Dermis blood vessel endothelial cell (primary cell): ENCODE data around the gene VWC2. TPM values are rescaled to one million over a fixed set of nuclear protein-coding genes. Genes with fewer than 3 reads are reported as not detected.

Experiments
- DNase-seq: peaks from one replicate; pipeline ENCODE4 v3.0.0; 2010
- total RNA-seq: library from RNA; depleted of rRNA; stranded (reverse); fragments of >200 nt; gene quantifications from 2 replicates; pipeline ENCODE4 v1.2.3, GENCODE V29; 2014

Gene VWC2
- total RNA-seq: not detected in 2 replicates

DNA sequence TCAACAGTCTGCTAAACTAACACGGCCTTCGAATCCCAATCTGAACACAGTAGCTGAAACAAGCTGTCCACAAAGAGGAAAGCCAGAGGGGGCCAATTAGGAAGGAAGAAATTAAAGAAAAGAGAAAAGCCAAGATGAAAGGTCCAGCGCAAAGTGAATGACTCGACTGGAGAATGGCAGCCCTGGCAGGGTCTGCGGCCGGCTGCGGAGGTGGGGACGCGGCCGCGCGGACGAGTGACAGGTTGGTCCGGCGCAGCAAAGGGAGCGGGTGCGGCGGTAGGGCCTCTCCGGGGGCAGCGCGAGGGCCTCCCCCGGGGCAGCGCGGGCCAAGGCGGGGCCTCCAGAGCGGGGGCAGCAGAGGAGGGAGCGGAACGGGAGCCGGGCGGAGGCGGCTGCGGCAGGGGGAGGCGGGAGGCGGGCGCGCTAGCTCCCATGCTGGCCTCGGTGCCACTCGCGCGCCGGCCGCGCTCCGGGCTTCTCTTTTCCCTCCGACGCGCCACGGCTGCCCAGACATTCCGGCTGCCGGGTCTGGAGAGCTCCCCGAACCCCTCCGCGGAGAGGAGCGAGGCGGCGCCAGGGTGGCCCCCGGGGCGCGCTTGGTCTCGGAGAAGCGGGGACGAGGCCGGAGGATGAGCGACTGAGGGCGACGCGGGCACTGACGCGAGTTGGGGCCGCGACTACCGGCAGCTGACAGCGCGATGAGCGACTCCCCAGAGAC, at the start of gene VWC2:
VWC2 (plus strand) TSS at position 421 of the 718 bp plus-strand sequence. CDS start 1,798 bp downstream, outside the sequence.
- no peak for DNase-seq

DNA sequence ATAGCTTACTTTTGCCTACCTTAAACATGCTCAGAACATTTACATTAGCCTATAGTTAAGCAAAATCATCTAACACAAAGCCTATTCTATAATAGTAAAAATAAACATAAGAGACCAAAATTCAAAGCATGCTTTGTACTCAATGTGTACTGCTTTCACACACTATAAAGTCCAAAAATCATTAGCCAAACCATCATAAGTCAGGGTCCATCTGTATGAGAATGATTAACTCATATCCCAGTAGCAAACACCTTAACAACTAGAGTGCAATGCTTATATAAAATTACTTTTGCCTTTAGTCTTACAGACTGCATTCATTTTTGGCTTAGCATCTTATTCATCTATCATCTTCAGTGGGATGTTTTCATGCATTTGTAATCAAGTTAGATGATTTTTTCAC, 49.4 kb upstream of the VWC2 start:
- no peak for DNase-seq

GRCh38 chr7:49731836-49732235, 41.6 kb upstream of the VWC2 start:
- DNase-seq: no peak

- DNase-seq: no peak
Observed at GRCh38 chr7:49762666-49763065, 10.8 kb upstream of the VWC2 start.

DNA sequence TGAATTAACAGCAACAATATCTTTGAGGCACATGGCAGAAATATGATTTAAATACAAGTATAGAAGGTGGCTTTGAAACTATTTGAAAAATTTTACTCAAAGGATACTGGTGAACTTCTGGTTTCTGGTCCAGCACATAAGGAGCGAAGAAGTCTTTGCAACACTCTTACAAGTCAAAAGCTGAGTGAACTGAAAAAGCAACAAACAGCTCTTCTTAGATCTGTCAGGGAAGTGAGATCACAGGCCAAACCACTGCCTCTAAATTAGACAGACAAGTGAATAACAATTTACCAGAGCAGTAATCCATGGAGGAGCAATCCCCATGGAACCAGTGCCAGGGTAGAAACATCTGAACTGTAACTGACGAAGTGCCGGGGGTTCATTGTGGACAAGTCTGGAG, 9.6 kb upstream of the VWC2 start:
- no peak for DNase-seq

DNA sequence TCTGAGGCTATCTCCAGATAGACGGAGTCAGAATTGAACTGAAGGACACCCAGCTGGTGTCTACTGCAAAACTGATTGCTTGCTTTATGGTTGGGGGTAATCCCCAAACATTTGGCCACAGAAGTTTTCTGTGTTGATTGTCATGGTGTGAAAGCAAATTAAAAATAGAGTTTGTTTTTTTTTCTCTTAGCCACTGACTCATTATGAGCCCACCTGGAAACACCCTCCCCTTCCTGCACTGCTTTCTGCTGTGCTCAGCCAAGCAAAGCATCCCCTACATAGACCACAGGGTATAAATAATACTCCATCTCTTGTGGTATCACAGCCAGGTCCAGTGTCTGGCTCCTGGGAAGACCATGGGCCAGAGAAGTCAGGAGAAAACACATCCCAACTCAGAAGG, 6.5 kb upstream of the VWC2 start:
- no peak for DNase-seq

DNA sequence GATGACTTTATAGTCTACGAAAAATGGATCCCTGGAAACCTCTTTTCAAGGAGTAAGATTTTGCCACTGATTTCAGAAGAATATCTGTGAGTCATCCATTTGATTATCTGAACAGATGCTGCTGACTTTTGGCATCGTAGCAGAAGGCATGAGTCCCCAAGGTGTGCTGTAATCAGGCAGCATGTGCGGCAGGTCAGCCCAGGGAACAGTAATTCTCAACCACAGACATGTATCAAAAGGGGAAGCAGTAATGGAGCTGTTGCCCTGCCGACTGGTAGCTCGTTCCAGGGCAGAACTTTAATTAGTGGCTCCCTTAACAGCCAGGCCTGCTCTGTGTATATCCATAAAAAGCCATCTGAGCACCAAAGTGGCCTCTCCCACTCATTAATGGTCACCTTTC, 5.7 kb upstream of the VWC2 start:
- DNase-seq: no peak

- no peak for DNase-seq
Observed at GRCh38 chr7:49768254-49768653, 5.2 kb upstream of the VWC2 start.

GRCh38 chr7:49768835-49769234, 4.6 kb upstream of the VWC2 start:
- no peak for DNase-seq

- DNase-seq: no peak
Observed at GRCh38 chr7:49769285-49769857, 4.1 kb upstream of the VWC2 start.

DNA sequence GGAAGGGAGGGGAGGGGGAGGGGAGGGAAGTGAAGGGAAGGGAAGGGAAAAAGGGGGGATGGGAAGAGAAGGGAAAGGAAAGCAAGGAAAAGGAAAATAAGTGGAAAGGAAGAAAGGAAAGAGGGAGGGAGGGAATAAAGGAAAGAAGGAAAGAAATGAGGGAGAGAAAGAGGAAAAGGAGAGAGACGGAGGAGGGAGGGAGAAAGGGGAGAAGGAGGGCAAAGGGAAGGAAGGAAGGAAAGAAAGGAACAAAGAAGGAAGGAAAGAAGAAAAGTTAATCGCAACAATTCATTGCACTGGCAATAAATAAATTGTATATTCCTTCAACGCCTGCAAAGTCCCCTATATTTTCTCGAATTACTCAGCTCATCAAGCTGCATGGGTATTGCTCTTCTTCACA, 2.6 kb upstream of the VWC2 start:
- no peak for DNase-seq

- no peak for DNase-seq
Observed at GRCh38 chr7:49771427-49772176, 1.8 kb upstream of the VWC2 start.

DNA sequence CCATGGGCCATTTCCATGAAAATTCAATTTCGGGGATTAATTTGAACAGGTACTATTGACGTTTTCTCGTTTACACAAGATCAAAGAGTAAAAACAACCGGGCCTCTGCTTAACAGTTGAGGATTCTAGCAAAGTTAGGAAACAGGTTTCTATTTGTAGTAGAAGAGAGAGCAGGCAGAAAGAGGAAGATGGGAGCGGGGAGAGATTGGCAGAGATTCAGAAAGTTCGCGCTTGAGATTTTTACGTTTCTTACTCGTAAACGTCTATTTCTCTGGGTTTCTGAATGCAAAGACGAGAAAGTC, 571 bp upstream of the VWC2 start:
- DNase-seq: no peak

DNA sequence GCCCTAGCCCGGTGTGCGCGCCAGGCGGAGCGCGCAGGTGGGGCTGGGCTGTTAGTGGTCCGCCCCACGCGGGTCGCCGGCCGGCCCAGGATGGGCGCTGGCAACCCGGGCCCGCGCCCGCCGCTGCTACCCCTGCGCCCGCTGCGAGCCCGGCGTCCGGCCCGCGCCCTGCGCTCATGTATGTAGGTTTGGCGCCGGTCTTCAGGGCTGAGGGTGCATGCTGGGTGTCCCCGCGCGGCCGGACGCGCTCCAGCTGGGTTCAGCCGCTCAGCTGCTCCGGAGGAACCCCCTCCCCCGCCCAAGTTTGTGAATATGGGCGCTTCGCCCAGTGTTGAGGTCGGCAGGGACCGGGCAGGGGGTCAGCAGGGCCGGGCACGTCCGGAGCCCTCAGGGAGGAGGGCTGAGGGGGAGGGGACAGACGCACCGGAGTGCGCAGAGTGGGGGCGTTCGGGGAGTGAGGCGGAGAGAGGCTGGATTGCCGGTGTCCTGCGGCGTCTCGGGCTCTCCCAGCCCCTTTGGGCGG, 559 bp downstream of the VWC2 start:
- no peak for DNase-seq

DNA sequence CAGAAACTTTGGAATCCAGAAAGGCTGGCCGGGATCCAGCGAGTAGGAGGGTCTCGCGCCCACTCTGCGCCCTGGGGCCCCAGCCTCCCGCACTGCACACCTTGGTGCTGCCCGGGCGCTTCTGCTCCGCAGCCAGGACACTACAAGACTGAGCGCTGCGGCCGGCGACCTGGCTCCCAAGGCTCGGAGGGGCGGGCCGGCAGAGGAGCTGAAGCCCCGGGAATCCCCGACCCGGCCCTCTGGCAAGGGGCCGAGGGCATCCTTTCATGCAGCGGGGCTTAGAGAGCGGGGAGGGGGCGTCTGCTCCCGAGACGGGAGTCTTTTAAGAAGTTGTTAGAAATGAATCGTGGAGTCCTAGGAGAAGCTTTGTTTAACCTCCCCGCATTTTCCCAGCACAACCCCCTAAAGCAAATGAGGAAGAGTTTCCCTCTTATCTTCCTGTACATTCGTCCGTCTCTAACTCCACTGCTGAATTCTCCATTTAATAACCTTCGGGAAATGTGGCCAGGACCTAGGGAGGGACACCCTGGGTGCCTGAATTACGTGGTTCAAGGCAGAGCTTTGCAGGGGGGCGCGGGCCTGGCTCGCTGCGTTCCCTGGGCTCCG, 1.1 kb downstream of the VWC2 start:
- DNase-seq: no peak

- no peak for DNase-seq
Observed at GRCh38 chr7:49775065-49775948, 1.9 kb downstream of the VWC2 start.

DNA sequence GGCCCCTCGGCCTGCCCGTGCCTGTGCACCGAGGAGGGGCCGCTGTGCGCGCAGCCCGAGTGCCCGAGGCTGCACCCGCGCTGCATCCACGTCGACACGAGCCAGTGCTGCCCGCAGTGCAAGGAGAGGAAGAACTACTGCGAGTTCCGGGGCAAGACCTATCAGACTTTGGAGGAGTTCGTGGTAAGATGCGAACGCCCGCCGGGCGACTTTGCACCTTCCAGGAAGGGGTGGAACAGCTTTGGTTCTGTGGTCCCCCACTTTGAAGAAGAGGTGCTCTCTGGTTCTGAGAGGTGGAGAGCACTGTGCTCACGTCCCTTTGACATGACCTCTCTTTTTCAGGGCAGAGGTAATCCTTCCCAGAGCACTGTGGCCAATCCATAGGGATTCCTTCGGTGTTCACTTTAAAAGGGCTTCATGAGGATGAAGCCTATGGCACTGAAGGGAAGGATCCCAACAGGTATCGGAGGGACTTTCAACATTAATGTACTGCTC, 2.6 kb downstream of the VWC2 start:
- no peak for DNase-seq

GRCh38 chr7:49776994-49777393, 3.6 kb downstream of the VWC2 start:
- no peak for DNase-seq

GRCh38 chr7:49778731-49779270, 5.4 kb downstream of the VWC2 start:
- no peak for DNase-seq

DNA sequence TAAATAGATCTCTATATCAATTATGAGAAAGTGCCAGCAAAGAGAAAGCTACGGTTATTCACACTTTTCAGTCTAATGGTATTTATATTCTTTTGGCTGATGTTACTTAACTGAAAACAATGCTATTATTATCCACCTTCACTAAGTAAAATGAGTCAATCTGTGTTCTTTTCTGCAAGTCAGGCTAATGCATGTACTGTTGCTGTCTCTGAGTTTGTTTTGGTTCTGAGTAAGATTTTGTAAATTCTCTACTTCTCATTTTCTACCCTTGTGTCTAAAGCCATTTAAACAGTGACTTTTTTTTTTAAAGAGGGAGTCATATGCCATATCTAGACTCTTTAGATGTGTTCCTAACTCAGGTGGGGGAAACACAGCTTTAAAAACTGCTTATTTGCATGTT, 7.5 kb downstream of the VWC2 start:
- no peak for DNase-seq

- DNase-seq: no peak
Observed at GRCh38 chr7:49781996-49782395, 8.6 kb downstream of the VWC2 start.

- no peak for DNase-seq
Observed at GRCh38 chr7:49783446-49783845, 10.0 kb downstream of the VWC2 start.
